Cortex of kidney (tissue), 1 donor: Measurements from ENCODE around the gene NEK4.
"Not testable (repeated sequence)": the region's sequence is repeated elsewhere in the genome, so short reads cannot be mapped to it uniquely, and the experiment has no call there.

Source experiments
- DNase-seq: peaks from one replicate; lab custom pipeline; 2025; lab: John Stamatoyannopoulos, UW

Gene NEK4

DNA sequence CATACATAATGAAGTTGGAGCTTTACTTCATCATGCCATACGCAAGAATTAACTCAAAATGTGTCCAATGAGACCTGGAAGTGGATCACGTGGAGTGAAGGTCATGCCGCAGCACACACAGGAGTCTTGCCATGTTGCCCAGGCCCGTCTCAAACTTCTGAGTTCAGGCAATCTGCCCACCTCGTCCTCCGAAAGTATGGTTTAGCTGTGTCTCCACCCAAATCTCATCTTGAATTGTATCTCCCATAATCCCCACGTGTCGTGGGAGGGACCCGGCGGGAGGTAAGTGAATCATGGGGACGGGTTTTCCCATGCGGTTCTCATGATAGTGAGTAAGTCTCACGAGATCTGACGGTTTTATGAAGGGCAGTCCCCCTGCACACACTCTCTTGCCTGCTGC lies 39.1 kb downstream of the NEK4 start:
- no peak for DNase-seq

GRCh38 chr3:52730681-52731080 lies 40.1 kb downstream of the NEK4 start:
- DNase-seq = no peak

DNA sequence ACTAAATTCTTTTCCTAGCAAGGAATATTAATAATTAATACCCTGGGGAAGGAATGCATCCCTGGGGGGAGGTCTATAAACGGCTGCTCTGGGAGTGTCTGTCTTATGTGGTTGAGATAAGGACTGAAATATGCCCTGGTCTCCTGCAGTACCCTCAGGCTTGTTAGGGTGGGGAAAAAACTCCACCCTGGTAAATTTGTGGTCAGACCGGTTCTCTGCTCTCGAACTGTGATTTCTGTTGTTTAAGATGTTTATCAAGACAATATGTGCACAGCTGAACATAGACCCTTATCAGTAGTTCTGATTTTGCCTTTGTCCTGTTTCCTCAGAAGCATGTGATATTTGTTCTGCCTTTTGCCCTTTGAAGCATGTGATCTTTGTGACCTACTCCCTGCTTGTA lies 42.0 kb downstream of the NEK4 start:
- not testable (repeated sequence) for DNase-seq

GRCh38 chr3:52724511-52724910 lies 46.2 kb downstream of the NEK4 start:
- DNase-seq = no peak

- DNase-seq = no peak
Measured at GRCh38 chr3:52723935-52724334, 46.8 kb downstream of the NEK4 start.

GRCh38 chr3:52722491-52722890 lies 48.2 kb downstream of the NEK4 start:
- no peak for DNase-seq

DNA sequence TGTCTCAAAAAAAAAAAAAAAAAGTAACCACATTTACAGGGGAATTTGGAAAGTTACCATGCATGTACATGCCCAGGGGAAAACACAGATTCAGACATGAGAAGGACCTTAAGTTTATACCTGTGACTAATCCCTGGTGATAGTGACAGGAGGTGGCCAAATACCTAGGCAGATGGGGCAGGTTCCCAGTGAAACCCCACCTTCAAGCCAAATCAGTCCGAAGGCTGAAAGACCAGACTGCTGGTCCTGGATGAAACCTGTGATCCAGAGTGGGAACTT lies 49.1 kb downstream of the NEK4 start:
- DNase-seq = no peak

DNA sequence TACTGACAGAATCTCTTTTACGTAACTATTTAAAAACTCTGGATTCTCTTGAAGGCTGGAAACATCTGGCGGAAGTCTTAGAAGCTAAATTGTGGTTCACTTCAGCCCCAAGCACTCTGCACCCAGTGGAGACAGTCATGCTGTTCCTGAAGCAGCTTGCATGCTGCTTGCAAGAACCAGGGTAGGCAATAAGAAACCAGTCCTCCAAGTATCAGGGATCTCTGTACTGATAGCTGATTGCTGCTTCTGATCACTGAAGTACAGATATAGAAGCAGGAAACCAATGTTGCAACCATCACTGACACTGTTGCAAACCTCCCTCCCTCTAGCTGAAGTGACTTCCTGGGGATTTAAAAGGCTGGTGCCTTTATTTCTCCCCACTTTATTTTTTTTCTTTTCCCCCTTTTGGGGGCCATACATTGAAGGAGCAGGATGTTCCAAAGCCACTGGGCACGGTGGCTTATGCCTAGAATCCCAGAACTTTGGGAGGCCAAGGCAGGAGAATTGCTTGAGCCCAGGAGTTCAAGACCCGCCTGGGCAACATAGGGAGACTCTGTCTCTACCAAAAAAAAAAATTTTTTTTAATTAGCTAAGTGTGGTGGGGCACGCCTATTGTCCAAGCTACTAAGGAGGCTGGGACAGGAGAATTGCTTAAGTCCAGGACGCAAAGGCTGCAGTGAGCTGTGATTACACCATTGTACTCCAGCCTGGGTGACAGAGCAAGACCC lies 49.6 kb downstream of the NEK4 start:
- no peak for DNase-seq

DNA sequence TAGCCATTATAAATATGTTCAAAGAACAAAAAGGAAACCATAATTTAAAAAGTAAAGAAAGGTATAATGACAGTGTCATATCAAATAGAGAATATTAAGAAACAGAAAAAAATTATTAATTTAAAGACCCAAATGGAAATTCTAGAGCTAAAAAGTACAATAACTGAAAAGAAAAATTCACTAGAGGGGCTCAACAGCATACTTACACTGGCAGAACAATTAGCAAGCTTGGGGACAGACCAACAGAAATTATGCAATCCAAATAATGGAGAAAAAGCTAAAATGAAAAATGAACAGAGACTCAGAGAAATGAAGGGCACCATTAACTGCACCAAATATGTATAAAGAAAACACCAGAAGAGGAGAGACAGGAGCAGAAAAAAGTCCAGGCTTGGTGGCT lies 51.1 kb downstream of the NEK4 start:
- no peak for DNase-seq

DNA sequence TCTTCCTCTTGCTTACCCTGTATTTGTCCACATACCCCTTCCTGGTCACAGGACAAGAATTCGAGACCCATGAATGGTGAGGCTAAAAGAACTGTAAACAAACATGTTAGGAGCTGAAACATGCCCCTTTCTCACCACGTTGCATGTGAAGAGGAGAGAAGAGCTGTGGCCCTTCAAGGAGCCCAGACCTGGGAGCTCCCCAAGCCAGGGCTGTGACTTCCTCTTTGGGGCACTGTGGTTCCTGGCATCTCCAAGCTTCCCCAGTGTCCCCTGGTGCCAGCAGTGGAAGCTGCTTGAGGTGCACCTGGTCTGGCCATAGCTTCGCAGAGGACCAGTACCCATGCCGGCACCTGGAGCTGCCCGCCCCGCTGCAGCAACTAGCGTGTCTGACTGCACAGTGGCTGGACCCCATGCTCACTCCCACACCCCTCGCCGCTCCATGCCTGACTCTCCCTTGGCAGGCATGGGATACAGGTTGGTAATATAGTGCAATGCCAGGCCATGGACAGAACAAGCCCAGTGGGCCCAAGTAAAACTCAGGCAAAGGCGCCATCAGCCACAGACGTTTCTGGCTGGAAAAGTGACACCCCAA lies 54.9 kb downstream of the NEK4 start:
- DNase-seq = no peak

GRCh38 chr3:52714335-52715302 lies 56.1 kb downstream of the NEK4 start:
- no peak for DNase-seq

GRCh38 chr3:52712291-52713212 lies 58.2 kb downstream of the NEK4 start:
- no peak for DNase-seq

DNA sequence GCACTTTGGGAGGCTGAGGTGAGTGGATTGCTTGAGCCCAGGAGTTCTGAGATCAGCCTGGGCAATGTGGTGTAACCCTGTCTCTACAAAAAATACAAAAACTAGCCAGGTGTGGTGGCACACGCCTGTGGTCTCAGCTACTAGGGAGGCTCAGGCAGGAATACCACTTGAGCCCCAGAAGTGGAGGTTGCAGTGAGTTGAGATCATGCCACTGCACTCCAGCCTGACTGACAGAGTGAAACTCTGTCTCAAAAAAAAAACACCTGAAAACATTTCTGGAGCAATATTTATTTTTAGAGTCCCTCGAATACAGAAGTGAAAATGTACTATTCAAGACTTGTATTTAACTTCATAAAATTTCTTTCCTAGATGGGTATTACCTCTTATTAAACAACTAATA lies 60.2 kb downstream of the NEK4 start:
- no peak for DNase-seq

- no peak for DNase-seq
Measured at GRCh38 chr3:52707585-52707984, 63.2 kb downstream of the NEK4 start.

GRCh38 chr3:52705688-52706686 lies 64.8 kb downstream of the NEK4 start, which contains the start of the genes GLT8D1 and SPCS1:
Gene GLT8D1, minus strand, starts transcription at chr3:52705791. Its CDS starts 5,331 bp downstream, at chr3:52700460.
Gene SPCS1, plus strand, starts transcription at chr3:52706106. Its CDS starts 141 bp downstream, at chr3:52706247.
- no peak for DNase-seq

- no peak for DNase-seq
Measured at GRCh38 chr3:52705438-52705687, 65.4 kb downstream of the NEK4 start.

GRCh38 chr3:52704611-52705437 lies 65.9 kb downstream of the NEK4 start:
- DNase-seq = no peak

DNA sequence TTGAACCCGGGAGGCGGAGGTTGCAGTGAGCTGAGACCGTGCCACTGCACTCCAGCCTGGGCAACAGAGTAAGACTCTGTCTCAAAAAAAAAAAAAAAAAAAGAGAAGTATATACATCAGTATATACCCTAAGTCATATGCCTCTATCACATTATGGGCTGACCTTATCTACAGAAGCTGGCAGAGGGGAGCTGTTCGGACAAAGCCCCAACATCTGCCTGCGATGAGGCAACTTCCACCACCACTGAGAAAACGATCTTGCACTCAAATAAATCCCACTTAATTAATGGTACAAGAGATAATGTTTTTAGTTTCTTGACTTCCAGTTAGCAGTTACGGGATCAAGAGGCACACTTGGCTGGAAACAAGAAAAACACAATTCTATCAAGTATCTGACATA lies 67.4 kb downstream of the NEK4 start:
- no peak for DNase-seq

- no peak for DNase-seq
Measured at GRCh38 chr3:52697632-52697965, 73.1 kb downstream of the NEK4 start.
